HG03095 (cell line): ENCODE results near the gene GPNMB.

Source experiments
- ATAC-seq: cut with Tn5 transposase; IDR thresholded peaks from one replicate; pipeline ENCODE4 v1.9.1; 2021; ENCODE audit warnings: moderate library complexity; ENCODE audit not compliant: unreplicated experiment

Gene GPNMB

GRCh38 chr7:23268167-23268566, 21.6 kb downstream of the GPNMB start:
- ATAC-seq: no peak

GRCh38 chr7:23268746-23269145, 22.2 kb downstream of the GPNMB start:
- no peak for ATAC-seq

GRCh38 chr7:23272275-23272674, 25.7 kb downstream of the GPNMB start:
- no peak for ATAC-seq

DNA sequence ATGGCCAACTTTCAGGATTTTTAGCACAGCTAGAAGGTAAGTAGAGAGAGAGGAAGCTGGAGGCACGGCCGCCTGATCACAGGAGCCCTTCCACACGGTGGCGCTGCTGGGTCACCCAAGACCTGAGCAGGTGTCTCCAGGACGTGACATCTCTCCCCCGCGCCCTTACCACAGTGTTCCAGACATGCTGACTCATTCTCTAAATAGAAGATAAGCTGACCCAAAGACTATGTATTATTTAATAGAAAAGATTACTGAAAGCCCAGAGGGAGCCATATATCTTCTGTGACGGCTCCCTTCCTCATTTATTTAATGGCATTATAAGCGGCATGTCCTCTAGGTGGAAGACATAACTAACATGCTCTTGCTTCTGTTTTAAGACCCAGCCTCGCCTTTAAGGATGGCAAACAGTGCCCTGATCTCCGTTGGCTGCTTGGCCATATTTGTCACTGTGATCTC, 26.6 kb downstream of the GPNMB start:
- ATAC-seq: peak; percentile 97

DNA sequence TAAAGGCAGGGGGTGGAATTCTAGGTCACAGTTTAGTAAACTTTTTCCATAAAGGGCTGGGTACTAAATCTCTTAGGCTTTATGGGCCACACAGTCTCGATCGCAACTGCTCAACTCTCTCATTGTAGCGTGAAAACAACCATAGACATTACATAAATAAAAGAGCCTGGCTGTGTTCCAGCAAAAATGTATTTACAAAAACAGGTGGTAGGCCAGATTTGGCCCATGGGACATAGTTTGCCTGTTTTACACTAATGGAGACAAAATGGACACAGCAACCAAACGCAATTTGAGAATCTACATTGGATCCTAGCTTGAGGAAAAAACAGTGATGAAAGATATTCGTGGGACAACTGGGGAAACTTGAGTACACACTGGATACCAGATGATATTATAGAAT, 29.3 kb downstream of the GPNMB start:
- ATAC-seq: no peak

DNA sequence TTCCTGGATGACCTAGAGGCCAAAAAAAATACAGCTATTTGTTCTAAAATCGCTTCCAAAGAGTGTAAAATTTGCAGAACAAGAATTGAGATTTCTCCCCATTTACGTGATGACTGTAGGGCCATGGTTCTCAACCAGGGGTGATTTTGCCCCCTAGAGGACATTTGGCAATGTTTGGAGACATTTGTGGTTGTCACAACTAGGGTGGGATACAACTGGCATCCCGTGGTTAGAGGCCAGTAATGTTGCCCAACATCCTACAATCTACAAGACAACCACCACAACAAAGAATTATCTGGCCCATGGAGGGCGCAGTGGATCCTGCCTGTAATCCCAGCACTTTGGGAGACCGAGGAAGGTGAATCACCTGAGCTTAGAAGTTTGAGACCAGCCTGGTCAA, 29.8 kb downstream of the GPNMB start:
- ATAC-seq: no peak

- no peak for ATAC-seq
These were observed 30.4 kb downstream of the GPNMB start for GRCh38 chr7:23276947-23277346.

GRCh38 chr7:23277359-23277989, 30.9 kb downstream of the GPNMB start:
- no peak for ATAC-seq

DNA sequence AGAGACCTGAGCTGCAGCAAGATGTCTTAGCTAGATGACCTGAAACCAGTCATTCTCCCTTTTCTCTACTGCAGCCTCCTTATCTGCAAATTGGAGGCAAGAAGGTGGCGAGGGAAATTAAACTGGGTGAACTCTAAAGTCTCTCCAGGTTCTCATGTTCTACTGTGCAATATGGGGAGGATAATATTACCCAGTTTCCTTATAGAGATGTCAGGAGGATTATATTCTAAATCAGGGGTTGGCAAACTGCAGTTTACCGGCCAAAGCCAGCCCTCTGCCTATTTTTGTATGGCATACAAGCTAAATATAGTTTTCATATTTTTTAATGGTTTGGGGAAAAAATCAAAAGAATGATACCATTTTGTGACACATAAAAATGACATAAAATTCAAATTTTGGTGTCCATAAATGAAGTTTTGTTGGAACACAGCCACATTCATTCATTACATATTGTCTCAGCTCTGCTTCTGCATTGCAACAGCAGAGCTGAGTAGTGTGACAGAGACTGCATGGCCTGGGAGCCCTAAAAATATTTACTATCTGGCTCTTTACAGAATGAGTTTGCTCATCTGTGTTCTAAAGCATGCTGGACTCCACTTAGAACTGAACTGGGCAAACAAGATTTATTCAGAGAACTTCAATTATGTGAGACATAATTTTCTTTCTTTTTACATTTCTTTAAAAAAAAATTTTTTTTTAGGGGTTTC, 33.4 kb downstream of the GPNMB start:
- ATAC-seq: no peak

DNA sequence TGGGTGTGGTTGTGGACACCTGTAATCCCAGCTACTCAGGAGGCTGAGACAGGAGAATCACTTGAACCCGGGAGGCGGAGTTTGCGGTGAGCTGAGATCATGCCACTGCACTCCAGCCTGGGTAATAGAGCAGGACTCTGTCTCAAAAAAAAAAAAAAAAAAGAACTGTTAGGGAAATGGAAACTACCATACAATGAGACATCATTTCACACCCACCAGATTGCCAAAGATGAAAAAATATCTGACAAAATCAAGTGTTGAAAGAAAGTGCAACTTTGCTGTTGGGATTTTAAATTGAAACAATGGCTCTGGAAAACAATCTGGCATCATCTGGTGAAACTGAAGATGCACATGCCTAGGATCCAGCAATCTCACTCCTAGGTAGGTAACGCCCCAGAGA, 36.5 kb downstream of the GPNMB start:
- ATAC-seq: no peak

- no peak for ATAC-seq
These were observed 38.3 kb downstream of the GPNMB start for GRCh38 chr7:23284871-23285270.

- no peak for ATAC-seq
These were observed 39.4 kb downstream of the GPNMB start for GRCh38 chr7:23285657-23286646.

GRCh38 chr7:23287612-23288011, 41.0 kb downstream of the GPNMB start:
- no peak for ATAC-seq

GRCh38 chr7:23290993-23291392, 44.4 kb downstream of the GPNMB start:
- ATAC-seq: no peak

- ATAC-seq: no peak
These were observed 45.5 kb downstream of the GPNMB start for GRCh38 chr7:23291957-23292560.

DNA sequence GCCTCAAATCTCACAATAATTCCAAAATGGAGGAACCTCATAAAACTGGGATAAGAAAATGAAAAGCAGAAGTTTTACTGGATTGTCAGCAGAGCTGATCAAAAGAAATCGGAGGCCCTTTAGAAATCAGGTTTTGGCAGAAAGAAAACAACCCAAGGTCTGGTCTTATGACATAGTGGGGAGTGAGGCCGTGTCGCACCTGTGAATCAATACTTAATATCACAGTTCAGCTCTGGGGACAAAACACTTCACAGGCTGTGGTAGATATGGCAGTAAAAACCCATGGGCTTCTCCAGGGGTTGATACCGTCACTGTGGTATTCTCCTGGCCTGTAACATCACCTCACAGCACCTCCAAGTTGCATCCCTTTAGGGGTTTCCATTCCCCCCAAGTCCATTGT, 46.0 kb downstream of the GPNMB start:
- ATAC-seq: no peak

DNA sequence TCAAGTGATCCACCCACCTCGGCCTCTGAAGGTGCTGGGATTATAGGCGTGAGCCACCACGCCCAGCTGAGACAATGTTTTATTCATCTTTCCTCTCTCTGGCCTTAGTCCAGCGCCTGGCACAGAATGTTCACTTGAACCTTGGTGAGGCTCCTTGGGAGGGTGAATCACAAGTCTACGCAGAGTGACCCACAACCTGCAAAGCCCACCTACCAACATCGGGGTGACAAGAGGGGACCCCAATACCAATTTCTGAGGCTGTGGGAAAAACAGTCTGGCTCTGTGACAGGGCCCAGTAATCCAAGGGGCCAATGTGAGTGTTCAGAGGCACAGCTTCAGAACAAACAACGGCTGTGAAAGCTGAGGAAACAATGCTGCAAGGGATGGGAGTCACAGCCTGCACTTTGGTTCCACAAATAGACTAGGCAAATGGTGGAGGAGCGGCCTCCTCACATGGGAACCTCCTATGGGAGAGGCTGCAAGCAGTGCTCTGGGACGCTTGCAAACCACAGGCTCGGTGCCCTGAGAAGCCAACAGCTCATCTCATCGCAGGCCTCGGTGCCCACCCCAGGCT, 47.0 kb downstream of the GPNMB start:
- no peak for ATAC-seq

GRCh38 chr7:23294549-23295400, 48.2 kb downstream of the GPNMB start:
- ATAC-seq: no peak

- ATAC-seq: no peak
These were observed 48.8 kb downstream of the GPNMB start for GRCh38 chr7:23295401-23295697.
